Stromal cell of bone marrow (primary cell): ENCODE measurements around the gene ESR1.
"Not testable (repeated sequence)": the region's sequence is repeated elsewhere in the genome, so short reads cannot be mapped to it uniquely, and the experiment has no call there.

Source experiments
- DNase-seq: peaks from one replicate; pipeline ENCODE4 v3.0.0-alpha.2; 2012; ENCODE audit warnings: low read depth

ESR1 gene

DNA sequence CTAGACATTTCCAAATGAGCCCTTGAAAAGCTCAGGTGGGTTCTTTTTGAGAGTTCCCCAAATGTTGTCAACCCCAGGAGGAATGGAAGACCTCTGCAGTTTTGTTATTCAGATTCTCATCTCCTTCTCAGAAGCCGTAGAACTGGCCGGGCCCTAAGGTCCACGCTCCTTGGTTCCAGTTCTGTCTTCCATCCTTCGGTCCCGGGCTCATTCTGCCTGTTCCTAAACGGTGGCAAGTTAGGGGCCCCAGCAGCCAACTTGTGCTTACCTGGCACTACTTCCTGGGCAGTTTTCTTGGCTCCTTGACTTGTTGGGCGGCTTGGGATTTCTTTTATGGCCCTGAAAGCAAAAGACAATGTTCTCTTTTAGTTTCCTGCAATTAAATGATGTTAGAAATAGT is 6.4 kb downstream of the ESR1 start:
- DNase-seq = no peak

DNA sequence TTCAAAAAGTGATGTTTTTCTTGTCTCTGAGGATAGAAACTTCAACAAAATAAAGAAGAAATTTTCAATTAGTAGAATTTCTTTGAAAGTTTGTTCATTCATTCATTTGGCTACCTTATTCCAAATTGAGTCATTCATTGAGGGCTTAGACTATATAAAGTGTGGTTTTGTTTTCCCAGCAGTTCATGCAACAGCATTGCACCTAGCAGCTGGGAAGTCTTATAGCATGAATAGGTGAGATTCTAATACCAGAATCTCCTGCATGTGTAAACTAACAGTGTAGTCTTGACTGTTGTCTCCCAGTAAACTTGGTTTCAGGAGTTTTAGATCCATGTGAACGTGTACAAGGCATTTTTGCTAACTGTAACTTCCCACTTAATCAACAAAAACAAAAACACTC is 7.1 kb downstream of the ESR1 start:
- DNase-seq = no peak

DNA sequence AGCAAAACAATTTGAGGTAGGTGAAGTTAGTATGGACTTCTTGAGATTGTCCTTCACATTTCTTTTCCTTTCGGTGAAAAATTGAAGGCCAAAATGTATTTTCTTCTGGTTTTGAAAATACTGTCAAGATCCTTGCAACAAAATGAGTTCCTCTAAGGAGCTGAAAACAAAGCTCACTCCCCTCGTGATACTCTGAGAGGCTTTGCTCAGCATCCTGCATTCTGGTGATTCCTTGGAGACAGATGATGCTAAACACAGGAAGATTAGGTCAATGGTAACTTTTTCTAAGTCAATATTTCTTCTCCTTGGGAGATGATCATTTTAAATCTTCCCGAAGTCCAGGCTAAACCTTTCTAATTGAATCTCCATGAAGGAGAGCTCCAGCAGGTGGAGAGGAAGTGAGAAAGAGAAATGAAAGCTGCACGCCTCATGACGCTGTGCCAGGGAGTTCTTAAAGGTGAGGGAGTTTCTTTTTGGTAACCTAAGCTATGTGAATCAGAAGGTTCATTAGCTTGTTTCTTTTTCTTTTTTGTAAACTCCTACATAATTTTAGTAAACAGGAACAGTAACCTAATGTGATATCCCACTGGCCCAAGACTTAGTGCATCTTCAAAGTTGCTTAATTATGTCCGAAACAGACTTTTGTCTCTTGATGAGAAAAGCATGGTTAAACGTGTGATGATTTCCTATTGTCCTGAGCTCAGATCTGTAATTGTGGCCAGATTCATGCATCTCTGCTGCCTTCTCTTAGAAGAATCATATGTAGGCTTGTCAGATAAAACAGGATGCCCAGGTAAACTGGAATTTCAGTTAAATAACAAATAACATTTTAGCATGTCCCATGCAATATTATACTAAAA is 15.0 kb downstream of the ESR1 start:
- no peak for DNase-seq

DNA sequence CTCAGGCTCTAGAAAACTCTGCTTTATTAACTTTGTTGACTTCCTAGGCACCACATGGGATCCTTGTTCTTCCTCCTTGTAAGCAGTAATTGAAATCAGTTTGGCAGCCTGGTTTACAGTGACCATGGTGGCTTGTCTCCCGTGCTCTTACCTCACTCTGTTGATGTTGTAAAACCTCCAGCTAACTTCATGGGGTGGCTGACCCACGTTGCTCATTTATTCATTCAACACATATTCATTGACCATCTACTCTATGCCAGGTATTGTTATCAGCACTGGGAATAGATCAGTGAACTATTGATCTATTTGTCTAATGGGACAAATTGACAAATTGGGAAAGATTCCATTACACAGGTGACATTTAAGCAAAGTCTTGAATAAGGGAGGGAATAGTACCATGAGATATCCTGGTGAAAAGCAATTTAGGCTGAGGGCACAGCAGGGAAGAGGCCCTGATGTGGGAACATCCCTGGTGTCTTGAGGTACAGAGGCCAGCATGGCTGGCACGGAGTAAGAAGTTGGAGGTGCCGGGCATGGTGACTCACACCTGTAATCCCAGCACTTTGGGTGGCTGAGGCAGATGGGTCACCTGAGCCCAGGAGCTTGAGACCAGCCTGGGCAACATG is 19.1 kb downstream of the ESR1 start:
- no peak for DNase-seq

DNA sequence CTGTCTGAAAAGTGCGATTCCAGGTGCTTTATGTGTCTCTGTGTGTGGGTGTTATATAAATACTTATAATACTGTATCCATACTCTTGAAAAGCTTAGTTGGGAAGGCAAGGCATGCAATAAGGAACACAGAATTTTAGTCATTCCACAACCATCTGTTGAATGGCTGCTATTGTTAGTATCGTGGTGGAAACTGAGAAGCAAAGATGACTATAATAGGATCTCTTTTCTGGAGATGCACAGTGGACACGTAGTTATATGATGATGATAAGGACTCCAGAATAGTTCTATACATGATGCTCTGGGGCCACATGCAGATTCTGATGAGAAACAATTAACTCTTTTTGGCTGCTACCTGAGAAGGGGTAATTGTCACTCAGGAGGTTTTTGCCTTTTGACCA is 25.2 kb downstream of the ESR1 start:
- DNase-seq = no peak

DNA sequence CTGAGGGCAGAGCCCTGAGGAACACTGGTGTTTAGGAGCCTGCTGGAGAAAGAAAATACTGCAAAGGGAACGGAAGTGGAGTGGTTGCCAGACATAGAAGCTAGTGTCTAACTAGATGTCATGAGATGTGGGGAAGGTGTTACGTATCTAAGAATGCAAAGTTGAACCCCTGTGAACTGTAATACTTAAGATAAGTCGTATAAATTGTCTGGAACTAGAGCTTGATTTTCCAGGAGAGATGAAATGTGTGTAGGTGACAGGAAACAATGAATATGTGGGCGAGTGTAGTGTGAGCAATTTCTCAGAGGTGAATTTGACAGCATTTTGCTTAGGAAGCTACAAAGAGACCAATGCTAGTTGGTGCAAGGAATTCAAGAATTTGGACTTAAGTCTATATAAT is 27.9 kb downstream of the ESR1 start:
- no peak for DNase-seq

DNA sequence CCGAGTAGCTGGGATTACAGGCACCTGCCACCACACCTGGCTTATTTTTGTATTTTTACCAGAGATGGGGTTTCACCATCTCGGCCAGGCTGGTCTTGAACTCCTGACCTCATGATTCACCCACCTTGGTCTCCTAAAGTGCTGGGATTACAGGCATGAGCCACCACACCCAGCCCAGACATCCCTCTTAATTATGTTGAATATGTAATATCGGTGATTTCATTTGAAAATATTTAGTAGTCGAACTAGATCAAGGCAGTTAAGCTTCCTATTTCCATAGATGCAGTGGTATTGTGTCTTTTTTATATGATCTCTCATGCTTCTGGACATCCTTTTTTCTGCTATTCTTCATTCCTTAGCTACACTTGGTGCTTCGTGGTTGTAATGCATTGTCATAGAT is 29.7 kb downstream of the ESR1 start:
- DNase-seq = no peak

DNA sequence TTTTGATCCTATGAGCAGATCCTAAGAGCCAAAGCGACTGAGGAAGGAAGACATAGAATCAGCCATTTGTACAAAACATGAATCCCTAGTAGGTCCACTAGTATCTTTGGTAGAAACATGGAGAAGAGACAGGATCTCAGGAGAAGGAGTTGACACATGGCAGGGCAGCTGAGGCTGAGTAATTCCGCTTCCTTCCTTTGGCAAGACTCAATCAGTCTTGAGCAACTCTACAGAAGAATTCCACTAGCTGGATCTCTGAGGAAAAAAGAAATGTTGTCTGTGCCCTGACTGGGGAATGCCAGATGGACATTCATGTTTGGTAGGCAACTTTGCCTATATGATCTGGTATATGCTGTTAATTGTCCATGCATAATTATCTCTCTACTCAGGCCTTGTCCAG is 35.3 kb downstream of the ESR1 start:
- peak; percentile 6 for DNase-seq

DNA sequence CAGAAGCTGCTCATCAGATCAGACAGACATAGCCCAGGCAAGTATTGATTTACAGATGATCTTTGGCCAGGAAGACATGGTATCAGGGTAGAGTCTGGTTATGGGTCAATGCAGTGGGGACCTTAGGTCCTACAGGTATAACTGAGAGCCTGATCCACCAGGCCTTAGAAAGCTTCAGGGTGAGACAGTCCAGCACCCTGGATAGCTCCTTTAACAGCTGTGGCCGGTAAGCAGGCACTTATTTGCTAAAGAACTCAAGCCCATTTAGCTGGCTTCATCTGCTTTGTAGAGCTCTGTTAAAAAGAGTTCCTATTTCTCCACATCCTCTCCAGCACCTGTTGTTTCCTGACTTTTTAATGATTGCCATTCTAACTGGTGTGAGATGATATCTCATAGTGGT is 39.6 kb downstream of the ESR1 start:
- no peak for DNase-seq

DNA sequence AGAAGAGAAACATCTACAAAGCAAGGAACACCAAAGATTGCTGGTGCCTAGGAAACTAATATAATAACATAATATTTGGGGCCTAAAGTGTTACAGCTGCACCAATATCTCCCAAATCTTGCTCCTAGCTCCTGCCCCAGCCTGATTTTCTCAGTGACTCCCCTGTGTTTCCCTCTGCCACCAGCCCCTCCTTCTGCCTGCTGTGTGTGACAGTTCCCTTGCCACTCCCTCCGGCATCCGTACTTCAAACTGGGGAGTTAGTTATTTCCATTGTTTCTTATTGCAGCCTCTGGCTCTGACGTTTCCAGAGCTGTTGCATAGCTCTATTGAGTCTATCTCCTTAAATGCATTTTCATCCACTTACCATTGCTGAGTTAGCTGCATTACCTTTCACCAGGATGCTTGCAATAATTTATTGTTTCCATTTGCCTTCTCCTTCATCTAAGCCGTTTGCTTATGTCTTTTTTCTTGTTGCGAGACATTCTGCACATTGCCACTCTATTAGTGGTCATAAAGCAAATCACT is 43.1 kb downstream of the ESR1 start:
- no peak for DNase-seq

DNA sequence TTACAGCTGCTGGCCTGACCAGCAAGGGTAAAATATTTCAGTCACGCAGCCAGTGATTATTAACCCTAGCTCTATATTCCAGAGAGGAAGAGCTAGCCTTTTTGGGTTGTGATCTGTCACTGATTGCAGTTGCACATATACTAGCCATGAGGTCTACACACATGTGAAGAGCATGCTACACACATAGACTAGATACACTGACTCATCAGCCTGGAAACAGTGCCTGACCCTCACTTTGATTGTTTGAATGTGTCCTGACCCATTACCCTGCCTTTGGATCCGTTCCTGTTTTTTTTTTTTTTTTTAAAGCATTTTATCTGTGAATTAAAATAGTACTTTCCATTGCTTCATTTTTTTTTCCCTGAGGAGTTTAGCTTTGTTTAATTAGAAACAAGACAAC is 50.8 kb downstream of the ESR1 start:
- no peak for DNase-seq

DNA sequence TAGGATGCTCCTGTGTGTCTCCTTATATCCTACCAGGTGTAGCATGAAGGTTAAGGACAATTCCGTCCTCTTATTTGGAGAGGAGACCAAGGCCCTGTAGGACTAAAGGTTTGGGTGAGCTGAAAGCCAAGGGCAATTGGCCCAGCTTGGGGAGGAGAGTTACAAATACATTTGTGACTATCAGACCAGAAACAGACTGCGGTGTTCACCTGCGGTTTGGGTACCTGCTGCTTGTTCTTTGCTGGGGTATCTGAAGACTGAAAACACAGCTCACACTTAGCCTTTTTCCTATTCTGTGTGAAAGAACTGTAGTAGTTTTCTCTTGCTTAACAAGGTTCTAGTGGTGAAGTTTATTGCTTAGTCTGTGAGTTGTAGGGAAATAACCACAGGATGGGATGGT is 55.0 kb downstream of the ESR1 start:
- no peak for DNase-seq

DNA sequence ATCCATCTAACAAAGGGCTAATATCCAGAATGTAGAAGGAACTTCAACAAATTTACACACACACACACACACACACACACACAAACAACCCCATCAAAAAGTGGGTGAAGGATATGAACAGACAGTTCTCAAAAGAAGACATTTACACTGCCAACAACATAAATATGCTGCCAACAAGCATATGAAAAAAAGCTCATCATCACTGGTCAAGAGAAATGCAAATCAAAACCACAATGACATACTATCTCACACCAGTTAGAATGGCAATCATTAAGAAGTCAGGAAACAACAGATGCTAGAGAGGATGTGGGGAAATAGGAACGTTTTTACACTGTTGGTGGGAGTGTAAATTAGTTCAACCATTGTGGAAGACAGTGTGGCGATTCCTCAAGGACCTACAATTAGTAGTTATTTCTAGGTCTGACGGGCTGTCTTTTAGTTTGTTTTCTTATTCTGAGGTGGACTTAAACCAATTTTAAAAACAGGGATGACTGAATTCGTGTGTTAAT is 59.9 kb downstream of the ESR1 start:
- DNase-seq = not testable (repeated sequence)

DNA sequence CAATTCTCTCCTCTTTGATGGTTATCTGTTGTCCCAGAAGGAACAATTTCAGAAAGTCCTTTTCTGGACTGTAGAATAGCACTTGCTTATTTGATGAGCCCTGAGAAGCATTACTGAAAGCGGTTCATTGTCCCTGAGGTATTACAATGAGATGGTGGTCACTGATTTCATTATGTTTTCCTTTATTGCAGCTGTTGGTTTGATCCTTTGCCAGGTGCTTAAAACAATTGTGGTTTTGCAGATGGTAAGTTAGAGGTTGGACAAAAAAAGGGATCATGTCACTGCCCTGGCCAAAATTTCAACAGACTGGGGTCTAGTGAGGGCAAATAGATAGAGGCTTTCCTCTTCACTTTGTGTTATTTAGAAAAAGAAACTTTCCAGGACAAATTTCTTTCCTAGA is 61.9 kb downstream of the ESR1 start:
- peak; percentile 18 for DNase-seq

DNA sequence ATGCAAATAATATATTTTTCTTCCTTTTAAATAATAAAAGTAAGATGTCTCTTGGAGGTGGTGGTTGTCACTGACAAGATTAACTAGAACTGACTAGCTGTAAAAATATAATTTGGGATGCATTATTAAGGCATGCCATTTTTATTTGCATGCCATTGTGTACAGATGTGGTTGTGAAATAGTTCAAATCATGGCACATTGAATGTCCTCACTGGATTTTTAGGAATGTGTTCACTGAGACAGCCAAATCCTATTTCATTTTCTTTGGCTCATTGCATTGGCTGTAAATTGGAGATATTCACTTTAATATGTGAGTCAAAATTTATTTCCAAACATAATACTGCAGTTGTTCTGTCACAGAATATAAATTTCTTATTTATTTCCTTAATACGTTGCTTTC is 62.3 kb downstream of the ESR1 start:
- DNase-seq = peak; percentile 33

DNA sequence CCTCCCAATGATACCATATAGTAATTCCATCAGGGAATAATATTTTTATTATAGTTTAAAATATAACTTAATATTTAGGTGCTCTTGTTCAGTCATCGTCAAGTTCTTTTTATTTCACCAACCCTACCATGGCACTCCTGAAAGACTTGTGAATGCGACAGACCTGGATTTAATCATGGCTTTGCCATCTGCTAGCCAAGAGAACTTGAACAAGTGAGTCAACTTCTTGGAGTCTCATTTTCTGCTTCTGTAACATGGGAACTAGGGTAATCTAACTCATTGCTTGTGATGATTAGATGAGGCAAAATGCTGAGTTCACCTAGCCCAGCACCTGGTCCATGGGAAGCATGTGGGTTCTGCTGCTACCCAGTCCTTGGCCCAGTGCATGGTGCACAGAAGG is 62.9 kb downstream of the ESR1 start:
- no peak for DNase-seq

DNA sequence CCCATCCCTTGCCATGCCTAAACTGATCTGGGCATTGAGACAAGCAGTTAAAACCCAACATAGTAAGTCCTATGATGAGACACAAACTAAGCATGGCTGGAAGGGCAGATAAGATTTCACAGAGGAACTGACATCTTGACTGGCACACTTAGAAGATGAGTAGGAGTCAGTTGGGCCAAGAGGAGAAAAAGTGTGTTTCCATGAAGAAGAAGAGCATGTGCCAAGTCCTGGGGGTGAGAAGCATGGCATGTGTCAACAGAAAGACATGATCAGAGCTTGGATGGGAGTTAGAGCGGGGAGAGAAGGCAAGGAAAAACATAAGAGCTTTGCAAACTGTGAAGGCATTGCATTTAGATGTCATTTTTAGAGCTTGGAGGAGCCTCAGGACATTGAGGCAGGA is 68.0 kb downstream of the ESR1 start:
- no peak for DNase-seq

DNA sequence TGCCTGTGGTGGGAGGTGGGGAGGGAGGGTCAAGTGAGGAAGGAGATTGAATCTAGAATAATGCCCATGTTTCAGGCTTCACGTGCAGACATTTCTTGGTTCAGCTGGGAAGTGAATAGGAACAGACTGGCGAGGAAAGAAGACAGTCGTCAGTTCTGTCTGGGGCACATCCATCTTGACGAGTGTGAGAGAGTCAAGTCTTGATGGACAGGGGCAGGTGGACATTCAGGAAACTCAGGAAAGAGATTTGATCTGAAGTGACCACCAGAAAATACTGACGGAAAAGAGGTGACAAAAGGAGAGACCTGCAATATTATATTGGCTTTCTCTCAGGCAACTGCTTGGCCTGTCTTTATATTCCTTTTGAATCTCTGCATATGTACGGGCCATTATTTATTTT is 68.6 kb downstream of the ESR1 start:
- DNase-seq = no peak

DNA sequence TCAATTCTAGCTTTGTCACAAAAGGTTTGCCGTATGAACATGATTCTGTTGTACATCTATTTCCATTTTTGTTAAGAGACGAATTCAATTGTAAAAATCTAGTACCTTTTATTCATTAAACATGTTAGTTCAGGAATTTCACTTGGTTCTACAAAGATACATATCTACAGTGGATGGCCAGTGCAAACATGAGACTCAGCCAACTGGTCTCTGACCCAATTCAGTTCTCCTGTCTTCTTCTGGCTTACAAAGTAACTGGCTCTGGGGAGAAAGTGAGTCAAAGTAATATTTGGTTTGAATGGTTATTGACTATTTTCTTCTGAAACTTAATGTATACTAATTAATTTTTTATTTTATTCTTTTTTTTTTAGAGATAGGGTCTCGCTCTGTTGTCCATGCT is 70.0 kb downstream of the ESR1 start:
- no peak for DNase-seq

DNA sequence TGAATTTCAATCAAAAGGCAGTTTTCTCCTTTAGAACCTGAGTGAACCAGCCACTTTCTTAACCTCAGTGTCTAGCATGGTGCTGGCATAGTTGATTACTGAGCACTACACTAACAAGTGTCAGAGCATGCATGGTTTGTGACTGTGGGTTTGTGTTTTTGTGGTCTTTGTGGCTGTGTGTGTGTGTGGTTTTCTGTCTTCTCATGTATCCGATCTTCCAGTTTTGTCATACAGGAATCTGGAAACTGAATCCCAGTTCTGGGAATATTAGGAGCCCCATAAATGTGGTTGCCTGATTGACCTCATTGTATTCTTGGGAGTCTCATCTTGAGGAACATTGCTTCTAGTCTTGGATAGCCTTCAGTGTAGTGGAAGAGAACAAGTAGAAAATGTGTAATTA is 73.7 kb downstream of the ESR1 start:
- DNase-seq = no peak

DNA sequence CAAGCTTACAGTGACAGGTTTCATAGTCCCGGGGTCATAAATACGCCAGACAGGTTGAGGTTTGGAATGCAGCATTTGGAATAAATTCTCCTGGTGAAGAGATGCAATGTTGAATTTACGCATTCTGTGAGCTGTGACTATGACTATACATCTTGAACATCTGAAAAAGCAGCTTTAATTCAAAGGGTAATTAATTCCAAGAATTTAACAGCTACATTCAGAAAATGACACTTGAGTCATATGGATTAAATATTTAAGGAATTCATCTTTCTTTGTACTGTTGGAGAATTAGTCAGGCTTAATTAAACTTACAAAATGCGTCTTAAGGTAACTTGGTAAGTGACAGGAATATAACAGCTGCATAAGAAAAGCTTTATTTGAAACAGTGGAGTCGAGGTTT is 74.7 kb downstream of the ESR1 start:
- DNase-seq = no peak

DNA sequence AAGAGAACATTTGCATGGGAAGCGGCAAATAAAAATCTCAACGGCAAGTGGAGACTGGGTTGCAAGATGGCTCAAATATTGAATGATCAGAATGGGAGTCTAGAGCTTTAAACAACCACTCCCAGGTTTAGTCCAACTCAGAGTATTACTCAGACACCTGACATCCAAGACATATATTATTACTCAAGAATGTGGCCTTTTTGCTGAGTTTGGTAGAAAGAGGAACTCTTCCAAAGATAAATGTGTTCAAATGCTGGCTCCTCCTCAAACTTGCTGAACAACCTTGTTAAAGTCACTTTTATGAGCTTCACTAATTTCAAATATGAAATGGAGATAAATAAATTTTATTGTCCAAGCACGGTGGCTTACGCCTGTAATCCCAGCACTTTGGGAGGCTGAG is 77.8 kb downstream of the ESR1 start:
- DNase-seq = no peak

DNA sequence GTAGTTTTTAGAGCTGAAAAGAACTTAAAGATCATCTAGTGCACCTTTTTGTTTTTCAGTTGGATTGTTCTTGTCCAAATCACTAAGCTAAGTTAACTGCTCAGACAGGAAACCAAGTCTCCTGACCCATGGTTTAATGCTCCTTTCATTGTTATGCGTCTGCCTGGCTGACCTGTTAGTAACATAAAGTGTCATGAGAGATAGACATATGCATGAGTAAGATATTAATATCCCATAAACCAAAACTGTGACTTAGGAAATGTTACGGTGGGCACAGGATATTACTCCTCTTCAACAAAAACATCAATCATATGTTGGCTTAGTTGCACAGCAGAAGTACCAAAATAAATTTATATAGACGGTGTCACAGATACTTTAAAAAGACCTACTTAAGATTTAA is 84.0 kb downstream of the ESR1 start:
- DNase-seq = no peak

DNA sequence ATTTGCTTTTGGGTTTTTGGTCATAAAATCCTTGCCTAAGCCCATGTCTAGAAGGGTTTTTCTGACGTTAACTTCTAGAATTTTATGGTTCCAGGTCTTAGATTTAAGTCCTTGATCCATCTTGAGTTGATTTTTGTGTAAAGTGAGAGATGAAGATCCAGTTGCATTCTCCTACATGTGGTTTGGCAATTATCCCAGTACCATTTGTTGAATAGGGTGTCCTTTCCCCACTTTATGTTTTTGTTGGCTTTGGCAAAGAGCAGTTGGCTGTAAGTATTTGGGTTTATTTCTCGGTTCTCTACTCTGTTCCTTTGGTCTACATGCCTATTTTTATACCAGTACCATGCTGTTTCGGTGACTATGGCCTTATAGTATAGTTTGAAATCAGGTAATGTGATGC is 86.9 kb downstream of the ESR1 start:
- DNase-seq = peak; percentile 21
